Stimulated activated CD4-positive, alpha-beta T cell treated with anti-CD3 and anti-CD28 coated beads, Interleukin-4, amount 100 ng/mL, for 4 hours (primary cell): ENCODE data around the gene ASIC2.

Experiments
- DNase-seq, 2 experiments: peaks; one replicate each; pipeline ENCODE4 v3.0.0-alpha.2; 2020

Gene ASIC2

DNA sequence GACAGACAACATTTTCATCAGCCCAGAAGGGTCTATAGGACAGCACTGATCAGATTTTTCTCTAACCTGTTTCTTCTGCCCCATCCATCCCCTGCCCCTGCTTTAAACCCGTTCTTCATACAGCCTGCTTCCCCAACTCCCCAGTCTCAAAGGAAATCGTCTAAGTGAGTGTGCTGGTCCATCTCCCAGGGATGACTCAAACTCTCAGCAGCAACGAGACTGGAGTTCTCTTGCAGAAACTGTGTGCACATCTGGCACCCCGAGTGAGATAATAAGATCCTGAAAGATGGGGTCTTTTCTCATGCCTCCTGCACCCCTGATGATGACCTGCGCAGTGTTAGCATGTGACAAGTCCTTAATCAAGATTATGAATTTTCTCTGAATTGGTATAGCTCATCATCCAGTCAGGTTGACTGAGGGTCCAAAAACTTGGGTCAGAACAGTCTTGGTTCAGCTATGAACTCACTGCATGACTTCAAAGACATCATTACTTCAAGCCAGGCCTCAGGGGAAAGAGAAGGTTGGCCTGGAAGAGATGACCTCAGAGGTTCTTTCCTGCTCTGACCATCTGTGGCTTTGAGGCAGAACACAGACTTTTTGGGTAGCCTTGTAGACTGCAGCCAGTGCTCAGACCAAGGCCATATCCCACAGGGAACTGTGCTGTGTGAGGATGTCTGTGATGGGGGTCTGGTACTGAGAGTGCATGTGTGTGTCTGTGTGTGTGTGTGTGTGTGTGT, 183.6 kb downstream of the ASIC2 start:
- DNase-seq, result no peak

- DNase-seq, result no peak
These were observed 186.4 kb downstream of the ASIC2 start for GRCh38 chr17:33106525-33107165.

DNA sequence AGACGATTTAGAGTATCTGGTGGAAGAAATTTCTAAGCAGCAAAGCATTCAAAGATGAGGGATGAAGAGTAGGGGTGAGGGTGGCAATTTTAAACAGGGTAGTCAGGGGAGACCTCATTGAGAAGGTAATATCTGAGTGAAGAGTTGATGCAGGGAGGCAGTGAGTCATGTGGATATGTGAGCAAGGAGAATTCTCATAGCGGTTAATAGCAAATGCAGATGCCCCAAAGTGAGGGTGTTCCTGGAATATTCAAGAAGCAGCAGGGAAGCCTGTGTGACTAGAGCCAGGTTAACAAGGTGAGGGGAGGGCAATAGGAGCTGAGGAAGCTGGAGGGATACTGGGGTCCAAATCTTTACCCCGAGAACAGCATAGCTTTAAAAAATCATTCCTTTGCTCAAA, 187.2 kb downstream of the ASIC2 start:
- no peak for DNase-seq

- DNase-seq, result no peak
These were observed 193.2 kb downstream of the ASIC2 start for GRCh38 chr17:33099906-33100305.

DNA sequence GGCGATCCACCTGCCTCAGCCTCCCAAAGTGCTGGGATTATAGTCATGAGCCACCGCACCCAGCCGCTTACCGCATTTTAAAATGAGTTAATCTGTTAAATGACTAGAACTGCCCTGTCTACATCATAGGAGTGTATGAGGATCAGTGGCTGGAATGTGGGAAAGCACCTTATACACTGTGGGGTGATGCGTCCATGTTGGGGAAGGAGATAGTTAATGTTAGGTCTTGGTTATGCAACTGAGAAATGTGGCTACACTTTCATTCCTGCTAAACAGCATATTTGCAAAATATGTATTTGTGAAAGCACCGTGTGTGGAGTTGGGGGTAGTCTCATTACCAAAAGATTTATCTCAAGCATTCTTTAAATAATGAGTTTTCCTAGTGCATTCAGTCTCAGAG, 193.8 kb downstream of the ASIC2 start:
- no peak for DNase-seq

DNA sequence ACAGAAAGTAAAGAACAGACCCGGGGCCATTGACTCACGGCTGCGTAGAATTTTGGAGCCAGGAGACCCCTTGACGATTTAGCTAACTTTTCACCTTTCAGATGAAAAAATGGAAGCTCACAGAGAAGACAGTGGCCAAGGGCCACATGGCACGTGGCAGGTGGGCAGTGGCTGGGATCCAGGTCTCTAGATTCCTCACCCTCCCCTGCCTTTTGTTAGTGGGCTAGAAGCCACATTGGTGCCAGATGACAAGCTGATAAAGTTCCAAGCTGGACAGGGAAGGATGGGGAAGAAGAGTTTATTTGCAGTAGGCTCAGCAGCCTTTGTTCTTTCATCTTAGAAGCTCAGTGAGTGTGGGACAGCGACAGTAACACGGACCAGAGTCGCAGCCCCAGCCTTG, 195.7 kb downstream of the ASIC2 start:
- no peak for DNase-seq

DNA sequence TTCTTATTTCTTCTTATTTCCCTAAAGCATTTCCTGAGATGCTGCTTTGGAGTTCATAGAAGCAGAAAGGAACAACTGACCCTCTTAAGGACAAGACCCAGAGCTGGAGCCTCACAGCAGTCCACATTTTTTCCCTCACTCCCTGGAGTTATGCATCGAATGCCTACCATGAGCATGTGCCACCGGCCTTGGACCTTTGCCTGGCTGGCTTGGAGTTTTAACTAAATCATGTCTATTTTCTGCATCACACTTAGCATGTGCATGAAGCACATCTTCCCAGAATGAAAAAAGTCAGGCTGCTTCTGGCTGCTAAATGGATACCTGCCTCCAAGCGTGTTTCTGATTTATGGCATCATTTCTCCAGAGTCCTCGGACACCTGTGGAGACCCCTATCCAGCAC, 196.9 kb downstream of the ASIC2 start:
- DNase-seq, result no peak

DNA sequence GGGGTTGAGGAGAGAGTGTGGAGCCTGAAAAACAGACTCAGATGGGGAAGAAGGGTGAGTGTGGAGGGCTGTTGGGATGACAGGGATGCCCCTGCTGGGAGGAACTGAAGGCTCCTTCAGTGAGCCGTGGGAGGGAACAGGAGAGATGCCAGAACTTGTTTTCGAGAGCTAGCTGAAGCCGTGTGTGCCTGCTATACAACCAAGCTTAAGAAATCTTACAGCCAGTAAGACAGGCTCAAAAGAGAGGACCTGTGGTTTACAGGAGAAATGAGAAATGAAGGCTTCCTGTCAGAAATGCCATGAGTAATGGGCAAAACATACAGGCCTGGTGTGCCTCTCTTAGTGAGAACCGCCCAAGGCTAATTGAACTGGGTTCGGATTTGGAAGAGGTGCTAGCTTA, 201.8 kb downstream of the ASIC2 start:
- no peak for DNase-seq

DNA sequence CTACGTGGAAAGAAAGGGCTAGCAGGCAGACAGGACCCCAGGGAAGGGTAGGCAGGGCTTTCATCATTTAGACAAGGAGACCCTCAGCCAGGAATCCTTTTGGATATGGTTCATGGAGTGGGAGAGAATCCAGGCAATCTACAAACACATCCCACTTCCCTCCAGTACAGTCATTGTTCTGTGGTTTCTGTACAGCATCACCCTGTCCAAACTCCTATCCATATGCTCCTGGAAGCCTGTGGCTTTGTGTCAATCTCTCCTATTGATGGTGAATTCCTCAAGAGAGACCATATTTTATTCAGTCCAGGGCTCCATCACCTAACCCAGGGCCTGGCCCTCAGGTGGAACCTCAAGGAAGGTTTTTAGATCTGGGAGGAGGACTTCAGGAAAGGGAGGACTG, 202.3 kb downstream of the ASIC2 start:
- DNase-seq, result no peak

DNA sequence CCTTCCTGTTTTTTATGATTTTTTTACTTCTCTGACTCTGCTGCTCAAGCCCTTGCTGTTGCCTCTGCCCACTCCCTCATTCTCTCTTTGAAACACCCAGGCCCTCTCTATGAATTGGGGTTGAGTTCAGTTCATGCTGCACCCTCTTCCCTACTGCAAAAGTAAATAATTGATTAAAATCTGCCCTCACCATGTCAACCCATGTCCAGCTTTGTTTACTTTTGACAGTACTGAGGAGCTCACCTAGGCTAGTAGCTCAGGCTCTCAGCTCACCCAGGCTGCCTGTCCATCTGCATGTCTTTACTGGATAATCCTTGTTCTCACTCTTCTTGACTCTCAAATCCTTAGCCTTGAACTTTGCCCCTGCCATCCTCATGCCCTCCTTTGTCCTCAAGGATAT, 206.2 kb downstream of the ASIC2 start:
- DNase-seq, result no peak

DNA sequence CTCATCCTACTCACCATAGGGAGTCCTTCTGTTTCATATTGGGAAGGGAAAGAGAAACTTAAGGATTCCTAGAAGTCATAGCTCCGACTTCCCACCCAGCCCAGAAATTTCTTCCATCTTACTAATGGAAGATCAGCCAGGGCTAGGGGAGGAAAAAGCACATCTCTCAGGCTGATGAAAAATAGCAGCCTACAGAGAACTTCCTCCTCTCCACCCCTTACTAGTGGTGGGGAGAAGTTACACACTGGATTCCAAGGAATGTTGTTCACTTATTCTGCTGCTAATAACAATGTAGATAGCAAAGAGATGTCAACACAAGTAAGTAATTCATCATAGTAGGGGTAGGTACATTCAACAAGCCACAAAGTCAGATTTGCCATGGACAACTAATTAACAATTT, 207.1 kb downstream of the ASIC2 start:
- no peak for DNase-seq

DNA sequence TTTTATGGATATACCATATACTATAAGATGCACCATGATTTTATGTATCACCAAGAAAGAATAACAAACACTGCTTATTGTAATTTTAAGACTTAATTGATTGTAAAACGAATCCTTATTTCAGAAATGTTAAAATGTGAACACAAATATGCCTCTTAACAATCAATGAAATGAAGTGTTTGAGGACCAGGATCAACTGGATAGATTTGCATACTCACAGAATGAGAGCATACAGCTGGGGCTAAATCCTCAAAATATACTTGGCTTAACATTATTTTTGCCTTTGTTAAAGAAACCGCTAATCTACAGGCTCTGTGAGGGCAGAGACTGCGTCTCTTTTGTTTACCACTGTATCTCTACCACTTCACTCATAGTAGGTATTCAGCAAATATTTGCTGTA, 207.8 kb downstream of the ASIC2 start:
- no peak for DNase-seq

DNA sequence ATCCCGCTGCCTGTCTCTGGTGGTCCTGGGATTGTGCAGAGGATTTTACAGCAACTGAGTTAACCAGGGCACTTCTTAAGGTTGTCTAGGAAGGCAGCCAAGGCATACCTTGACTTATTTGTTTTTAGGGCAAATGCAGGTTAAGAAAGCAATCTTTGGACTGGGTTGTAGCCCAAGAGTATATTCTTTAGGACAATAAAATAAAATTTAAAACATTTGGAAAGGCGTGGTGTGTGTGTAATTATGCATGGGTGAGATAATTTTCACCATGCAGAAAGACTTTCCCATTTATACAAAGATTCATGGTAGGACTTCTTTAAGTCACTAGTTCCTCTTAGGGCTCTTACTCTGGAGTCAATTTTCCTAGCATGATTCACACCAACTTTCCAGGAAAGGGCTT, 208.3 kb downstream of the ASIC2 start:
- DNase-seq, result no peak

DNA sequence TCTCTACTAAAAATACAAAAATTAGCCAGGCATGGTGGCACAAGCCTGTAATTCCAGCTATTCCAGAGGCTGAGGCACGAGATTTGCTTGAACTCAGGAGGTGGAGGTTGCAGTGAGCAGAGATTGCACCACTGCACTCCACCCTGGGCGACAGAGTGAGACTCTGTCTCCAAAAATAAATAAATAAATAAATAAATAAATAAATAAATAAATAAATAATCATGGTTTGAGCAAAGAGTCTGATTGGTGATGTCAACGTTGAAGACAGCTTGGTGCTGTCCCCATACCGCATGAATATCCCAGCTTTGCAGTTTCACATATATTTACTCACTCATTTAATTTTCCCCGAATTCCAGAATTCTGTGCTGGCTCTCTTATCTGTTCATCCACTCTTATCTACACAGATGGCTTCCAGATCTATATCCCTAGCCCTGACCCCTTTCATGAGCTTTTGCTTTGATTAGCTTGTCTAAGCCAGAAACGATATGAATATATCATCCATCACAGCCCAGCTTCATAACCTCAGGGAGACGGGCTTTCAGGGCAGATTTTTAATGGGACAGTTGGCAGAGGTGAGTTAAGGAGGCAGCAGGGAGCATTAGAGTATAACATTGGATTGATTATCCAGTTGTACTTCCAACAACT, 210.4 kb downstream of the ASIC2 start:
- no peak for DNase-seq

DNA sequence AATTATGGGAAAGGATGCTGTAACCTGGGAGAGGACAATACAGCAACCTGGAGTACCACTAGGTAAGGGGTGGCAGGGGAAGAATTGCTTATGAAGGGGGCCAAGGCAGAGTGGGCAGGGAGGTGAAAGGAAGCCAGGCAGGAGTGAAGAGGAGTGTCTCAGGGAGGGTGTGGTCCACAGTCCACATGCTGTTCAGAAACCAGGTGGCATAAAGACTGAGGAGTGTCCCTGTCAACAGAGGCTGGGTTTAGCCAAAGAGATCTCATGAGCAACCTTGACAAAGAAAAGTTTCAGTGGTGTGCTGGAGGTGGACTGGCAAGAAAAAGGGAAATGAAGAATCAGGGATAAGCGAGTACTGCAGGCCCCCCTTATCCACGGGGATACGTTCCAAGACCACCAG, 213.0 kb downstream of the ASIC2 start:
- DNase-seq, result no peak

GRCh38 chr17:33079201-33079600, 213.9 kb downstream of the ASIC2 start:
- DNase-seq, result no peak

DNA sequence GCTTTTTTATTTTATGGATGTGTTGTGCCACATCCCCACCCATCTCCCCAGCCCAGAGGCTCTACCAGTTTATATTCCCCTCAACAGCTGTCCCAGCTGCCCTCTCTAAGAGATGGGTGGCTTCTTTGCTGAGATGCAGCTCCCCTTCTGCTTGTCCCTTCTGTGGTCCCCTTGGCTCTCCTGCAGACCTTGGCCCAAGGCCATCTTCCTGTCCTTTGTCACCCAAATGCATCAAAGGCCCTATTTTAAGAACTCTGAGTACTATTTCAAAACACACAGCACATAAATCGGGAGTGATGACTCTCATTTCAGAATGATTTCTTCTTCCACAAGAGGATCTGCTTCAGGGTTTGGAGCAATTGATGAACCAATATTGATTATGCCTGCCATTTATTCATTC, 216.1 kb downstream of the ASIC2 start:
- DNase-seq, result no peak

GRCh38 chr17:33073416-33073815, 219.7 kb downstream of the ASIC2 start:
- DNase-seq, result no peak

- no peak for DNase-seq
These were observed 220.5 kb downstream of the ASIC2 start for GRCh38 chr17:33072421-33073161.

- DNase-seq, result no peak
These were observed 221.4 kb downstream of the ASIC2 start for GRCh38 chr17:33071656-33072055.

GRCh38 chr17:33057564-33057963, 235.5 kb downstream of the ASIC2 start:
- no peak for DNase-seq

- DNase-seq, result no peak
These were observed 236.5 kb downstream of the ASIC2 start for GRCh38 chr17:33056399-33057146.

GRCh38 chr17:33055746-33056145, 237.3 kb downstream of the ASIC2 start:
- DNase-seq, result no peak
